Mucosa of stomach (tissue), 1 donor: ENCODE data around the gene CXCL9.
"Not testable (repeated sequence)": the region's sequence is repeated elsewhere in the genome, so short reads cannot be mapped to it uniquely, and the experiment has no call there.

Experiments
- H3K27me3 ChIP-seq: one replicate; pipeline ENCODE4 v1.7.0; 2013; ENCODE audit warnings: mild to moderate bottlenecking, low read length; ENCODE audit not compliant: control insufficient read depth, insufficient read depth
- H3K36me3 ChIP-seq: one replicate; pipeline ENCODE4 v1.7.0; 2013; ENCODE audit warnings: low read length; ENCODE audit not compliant: control insufficient read depth, insufficient read depth
- H3K4me1 ChIP-seq: one replicate; pipeline ENCODE4 v1.7.0; 2013; ENCODE audit warnings: mild to moderate bottlenecking, low read length; ENCODE audit not compliant: control insufficient read depth, insufficient read depth
- H3K4me3 ChIP-seq: one replicate; pipeline ENCODE4 v1.7.0; 2013; ENCODE audit warnings: low read length
- H3K9ac ChIP-seq: one replicate; pipeline ENCODE4 v1.7.0; 2013; ENCODE audit warnings: mild to moderate bottlenecking, low read length, moderate library complexity
- H3K9me3 ChIP-seq: one replicate; pipeline ENCODE4 v1.7.0; 2013; ENCODE audit warnings: mild to moderate bottlenecking, low read length, moderate library complexity; ENCODE audit not compliant: control insufficient read depth
- donor health status: Pancreatic carcinoma.

CXCL9 gene

DNA sequence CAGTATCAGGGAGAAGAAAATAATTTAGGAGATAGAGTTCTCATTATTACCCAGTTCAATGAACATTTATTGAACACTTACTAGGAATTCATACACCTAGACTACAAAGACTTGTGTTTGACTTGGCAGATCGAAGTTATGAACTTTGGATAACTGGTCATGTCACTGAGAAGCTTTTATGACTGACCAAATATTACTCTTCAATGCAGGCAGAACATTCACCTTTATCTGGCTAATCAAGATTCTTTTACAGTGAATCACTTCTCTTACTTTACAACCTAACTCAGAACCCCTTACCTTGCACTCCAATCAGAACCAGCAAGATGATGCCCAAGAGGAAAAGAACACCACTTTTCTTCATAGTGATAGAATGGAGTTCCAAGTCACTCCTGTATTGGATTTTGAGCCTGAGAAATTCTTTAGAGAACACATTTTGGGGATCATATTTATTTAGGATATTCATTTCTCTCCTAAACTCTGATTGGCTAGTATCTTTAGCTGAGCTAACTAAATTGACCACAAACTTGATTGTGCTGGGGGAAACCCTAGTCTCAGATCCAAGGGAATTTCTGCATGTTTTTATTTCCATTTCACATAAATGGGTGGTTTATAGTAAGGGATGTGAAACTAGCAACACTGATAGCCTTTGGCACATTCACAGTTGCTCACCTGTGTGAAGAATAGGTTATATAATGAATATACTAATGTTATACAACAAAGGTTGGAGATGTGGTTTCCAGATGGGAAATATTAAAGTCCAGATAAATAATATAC lies at the start of gene CXCL9:
TSS of gene CXCL9 (minus strand) at position 421 of the 774 bp plus-strand sequence. CDS start at position 361, 60 bp downstream.
- no peaks in the 10 kb centered on the region for H3K36me3 ChIP-seq

DNA sequence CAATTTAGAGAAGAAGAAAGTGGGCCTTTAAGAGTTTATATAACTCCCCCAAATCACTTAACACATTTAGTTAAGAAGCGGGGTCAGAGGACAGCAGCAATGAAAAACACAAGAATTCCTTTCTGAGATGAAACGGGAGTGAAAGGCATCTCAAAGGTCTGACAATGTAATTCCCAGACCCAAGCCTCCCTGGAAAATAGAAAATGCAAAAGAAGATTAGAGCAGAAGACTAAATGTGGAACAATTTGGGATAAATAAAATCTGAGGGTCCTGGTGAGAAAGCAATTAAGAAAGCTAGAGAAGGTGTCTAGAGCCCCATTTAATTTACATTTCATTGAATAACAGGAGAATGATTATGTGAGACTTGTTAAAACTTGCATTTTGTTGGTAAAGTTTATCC lies 48.1 kb upstream of the CXCL9 start:
- Histone ChIP-seq H3K9me3 (no peaks in the 10 kb centered on the region), H3K4me3 (no peak overlapping the region), H3K27me3 (no peaks in the 10 kb centered on the region), H3K4me1 (peaks cover 15% of the 10 kb centered on the region), H3K36me3 (no peaks in the 10 kb centered on the region), H3K9ac (no peak overlapping the region)

More for the DNA sequence above, at the start of gene CXCL9:
- Histone ChIP-seq H3K4me3 (no peak within 1 kb of the TSS), H3K9ac (no peak within 1 kb of the TSS), H3K27me3 (no peaks in the 10 kb centered on the region), H3K9me3 (no peaks in the 10 kb centered on the region), H3K4me1 (peaks cover 10% of the 10 kb centered on the region)

- Histone ChIP-seq H3K9me3 (no peaks in the 10 kb centered on the region), H3K4me3 (no peak overlapping the region), H3K36me3 (no peaks in the 10 kb centered on the region), H3K27me3 (no peaks in the 10 kb centered on the region), H3K9ac (no peak overlapping the region), H3K4me1 (peaks cover 15% of the 10 kb centered on the region)
Measured at GRCh38 chr4:76055016-76055415, 47.7 kb upstream of the CXCL9 start.

- no peaks in the 10 kb centered on the region for H3K36me3 ChIP-seq
- no peaks in the 10 kb centered on the region for H3K9me3 ChIP-seq
- no peaks in the 10 kb centered on the region for H3K27me3 ChIP-seq
- peaks cover 15% of the 10 kb centered on the region for H3K4me1 ChIP-seq
- no peak overlapping the region for H3K9ac ChIP-seq
- no peak overlapping the region for H3K4me3 ChIP-seq
Measured at GRCh38 chr4:76053730-76054129, 46.4 kb upstream of the CXCL9 start.

- H3K9ac ChIP-seq, H3K9me3 ChIP-seq: not testable (repeated sequence)
Measured at GRCh38 chr4:76050560-76051050, 43.3 kb upstream of the CXCL9 start.

GRCh38 chr4:76049860-76050416 lies 42.6 kb upstream of the CXCL9 start:
- H3K9ac ChIP-seq, H3K4me1 ChIP-seq, H3K27me3 ChIP-seq, H3K36me3 ChIP-seq, H3K4me3 ChIP-seq, H3K9me3 ChIP-seq: not testable (repeated sequence)

More at GRCh38 chr4:76050560-76051050, 43.3 kb upstream of the CXCL9 start:
- not testable (repeated sequence) for H3K27me3 ChIP-seq, H3K4me1 ChIP-seq, H3K4me3 ChIP-seq, H3K36me3 ChIP-seq

- not testable (repeated sequence) for H3K9ac ChIP-seq, H3K4me1 ChIP-seq, H3K9me3 ChIP-seq, H3K36me3 ChIP-seq, H3K4me3 ChIP-seq, H3K27me3 ChIP-seq
Measured at GRCh38 chr4:76044686-76045085, 37.4 kb upstream of the CXCL9 start.

DNA sequence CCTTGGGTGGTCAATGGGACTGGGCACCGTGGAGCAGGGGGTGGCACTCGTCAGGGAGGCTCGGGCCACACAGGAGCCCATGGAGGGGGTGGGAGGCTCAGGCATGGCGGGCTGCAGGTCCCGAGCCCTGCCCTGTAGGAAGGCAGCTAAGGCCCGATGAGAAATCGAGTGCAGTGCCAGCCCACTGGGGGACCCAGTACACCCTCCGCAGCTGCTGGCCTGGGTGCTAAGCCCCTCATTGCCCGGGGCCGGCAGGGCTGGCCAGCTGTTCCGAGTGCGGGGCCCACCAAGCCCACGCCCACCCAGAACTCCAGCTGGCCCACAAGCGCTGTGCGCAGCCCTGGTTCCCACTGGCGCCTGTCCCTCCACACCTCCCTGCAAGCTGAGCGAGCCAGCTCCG lies 36.0 kb upstream of the CXCL9 start:
- not testable (repeated sequence) for H3K27me3 ChIP-seq, H3K9ac ChIP-seq, H3K36me3 ChIP-seq, H3K4me3 ChIP-seq, H3K9me3 ChIP-seq, H3K4me1 ChIP-seq

GRCh38 chr4:76042241-76042998 lies 35.1 kb upstream of the CXCL9 start:
- not testable (repeated sequence) for H3K27me3 ChIP-seq, H3K4me3 ChIP-seq, H3K9me3 ChIP-seq, H3K36me3 ChIP-seq, H3K4me1 ChIP-seq, H3K9ac ChIP-seq

DNA sequence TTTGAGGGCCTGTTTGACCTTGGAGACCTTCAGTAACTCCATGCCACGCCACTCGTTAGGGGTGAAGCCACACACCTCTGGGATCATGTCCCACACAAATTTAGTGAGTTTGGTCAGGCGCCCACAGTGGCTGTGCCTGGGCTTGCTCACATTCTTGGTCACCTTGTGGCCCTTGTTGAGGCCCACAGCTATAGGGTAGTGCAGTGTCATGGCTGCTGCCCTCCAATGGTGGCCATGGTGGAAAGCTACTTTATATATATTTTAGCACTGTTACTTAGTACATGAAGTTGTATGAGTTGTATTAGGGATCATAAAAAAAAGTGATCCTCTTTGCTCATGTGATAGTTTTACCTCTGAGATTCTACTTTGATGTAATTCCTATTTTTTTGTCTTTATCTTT lies 29.5 kb upstream of the CXCL9 start:
- Histone ChIP-seq H3K4me1 (no peaks in the 10 kb centered on the region), H3K27me3 (no peaks in the 10 kb centered on the region), H3K9me3 (no peaks in the 10 kb centered on the region), H3K4me3 (no peak overlapping the region), H3K36me3 (no peaks in the 10 kb centered on the region), H3K9ac (no peak overlapping the region)

GRCh38 chr4:76035799-76036380 lies 28.6 kb upstream of the CXCL9 start, which contains the start of gene CXCL11:
Gene CXCL11 (minus strand): TSS chr4:76036070. CDS start chr4:76035987, 83 bp downstream.
- Histone ChIP-seq H3K9ac (no peak within 1 kb of the TSS), H3K36me3 (no peaks in the 10 kb centered on the region), H3K4me3 (no peak within 1 kb of the TSS), H3K4me1 (no peaks in the 10 kb centered on the region), H3K9me3 (no peaks in the 10 kb centered on the region), H3K27me3 (no peaks in the 10 kb centered on the region)

DNA sequence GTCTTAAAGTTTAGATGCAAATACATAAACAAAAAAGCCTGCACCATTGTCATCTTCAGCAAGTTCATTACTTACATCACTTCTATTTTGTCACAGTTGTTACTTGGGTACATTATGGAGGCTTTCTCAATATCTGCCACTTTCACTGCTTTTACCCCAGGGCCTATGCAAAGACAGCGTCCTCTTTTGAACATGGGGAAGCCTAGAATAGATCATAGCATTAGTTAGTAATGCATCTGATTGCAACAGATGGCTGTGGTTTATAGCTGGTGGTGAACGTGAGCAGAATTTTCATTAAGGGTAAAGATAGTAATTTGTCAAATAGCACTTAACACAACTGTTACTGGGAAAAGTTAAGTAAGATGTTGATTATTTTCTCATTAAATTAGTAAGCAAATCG lies 27.8 kb upstream of the CXCL9 start:
- Histone ChIP-seq H3K9me3 (no peaks in the 10 kb centered on the region), H3K27me3 (no peaks in the 10 kb centered on the region), H3K9ac (no peak overlapping the region), H3K4me1 (no peaks in the 10 kb centered on the region), H3K36me3 (no peaks in the 10 kb centered on the region), H3K4me3 (no peak overlapping the region)
